Measurements from ENCODE around the gene LRTM2. TPM values are rescaled to one million over a fixed set of nuclear protein-coding genes. Genes with fewer than 3 reads are reported as not detected.

The LRTM2 gene
- total RNA-seq, 3 donors from 2014 or later = not detected

- DNase-seq (no peak), ATAC-seq (no peak)
- no peaks in the 10 kb centered on the region for H3K4me1 ChIP-seq (ENCODE audit: low read depth)
- no peak overlapping the region for H3K4me3 ChIP-seq
- TF ChIP-seq CTCF (IDR thresholded peaks at IDR 0.05) = no peak
- H3K9me3 ChIP-seq = no peaks in the 10 kb centered on the region
- intact Hi-C loops (cut with DNase I, micrococcal nuclease) = no loop called here
- no peaks in the 10 kb centered on the region for H3K36me3 ChIP-seq (ENCODE audit: low read depth)
Measured at GRCh38 chr12:1779783-1780182, 40.6 kb upstream of the LRTM2 start.

GRCh38 chr12:1781772-1782171, 38.6 kb upstream of the LRTM2 start:
- Histone ChIP-seq H3K9me3 (no peaks in the 10 kb centered on the region), H3K4me1 (ENCODE audit: low read depth) (no peaks in the 10 kb centered on the region), H3K36me3 (ENCODE audit: low read depth) (peaks cover 4% of the 10 kb centered on the region), H3K4me3 (no peak overlapping the region)
- no peak for ATAC-seq
- intact Hi-C loops (cut with DNase I, micrococcal nuclease) = no loop called here
- DNase-seq = no peak
- TF ChIP-seq CTCF (IDR thresholded peaks at IDR 0.05) = no peak

GRCh38 chr12:1782215-1782614, 38.1 kb upstream of the LRTM2 start:
- ATAC-seq = no peak
- H3K4me1 ChIP-seq (ENCODE audit: low read depth) = no peaks in the 10 kb centered on the region
- TF ChIP-seq CTCF (IDR thresholded peaks at IDR 0.05) = no peak
- peaks cover 4% of the 10 kb centered on the region for H3K36me3 ChIP-seq (ENCODE audit: low read depth)
- H3K4me3 ChIP-seq = no peak overlapping the region
- no peak for DNase-seq
- H3K9me3 ChIP-seq = no peaks in the 10 kb centered on the region
- intact Hi-C loops (cut with DNase I, micrococcal nuclease) = no loop called here

GRCh38 chr12:1787714-1788113, 32.7 kb upstream of the LRTM2 start:
- H3K4me1 ChIP-seq (ENCODE audit: low read depth) = no peaks in the 10 kb centered on the region
- peaks cover 4% of the 10 kb centered on the region for H3K36me3 ChIP-seq (ENCODE audit: low read depth)
- no peak for TF ChIP-seq CTCF (IDR thresholded peaks at IDR 0.05)
- intact Hi-C loops (cut with DNase I, micrococcal nuclease) = no loop called here
- DNase-seq (no peak), ATAC-seq (no peak)
- H3K4me3 ChIP-seq = no peak overlapping the region
- H3K9me3 ChIP-seq = no peaks in the 10 kb centered on the region

GRCh38 chr12:1790444-1790843, 29.9 kb upstream of the LRTM2 start:
- intact Hi-C loops (cut with DNase I, micrococcal nuclease) = loop anchor here (5.0 to 10.0 kb wide), 3 partner anchors 138 to 244 kb away; no protein-coding TSS in a partner anchor
- ATAC-seq (no peak), DNase-seq (no peak)
- Histone ChIP-seq H3K9me3 (no peaks in the 10 kb centered on the region), H3K4me3 (no peak overlapping the region), H3K36me3 (ENCODE audit: low read depth) (peaks cover 4% of the 10 kb centered on the region), H3K4me1 (ENCODE audit: low read depth) (peaks cover 1% of the 10 kb centered on the region)
- no peak for TF ChIP-seq CTCF (IDR thresholded peaks at IDR 0.05)
